NCI-H510A treated with DMSO at 0.1 percent for 48 hours (cell line): ENCODE results near the gene KAZN.

Experiments used
- DNase-seq: peaks from one replicate; lab custom pipeline; 2025; lab: John Stamatoyannopoulos, UW

KAZN gene

DNA sequence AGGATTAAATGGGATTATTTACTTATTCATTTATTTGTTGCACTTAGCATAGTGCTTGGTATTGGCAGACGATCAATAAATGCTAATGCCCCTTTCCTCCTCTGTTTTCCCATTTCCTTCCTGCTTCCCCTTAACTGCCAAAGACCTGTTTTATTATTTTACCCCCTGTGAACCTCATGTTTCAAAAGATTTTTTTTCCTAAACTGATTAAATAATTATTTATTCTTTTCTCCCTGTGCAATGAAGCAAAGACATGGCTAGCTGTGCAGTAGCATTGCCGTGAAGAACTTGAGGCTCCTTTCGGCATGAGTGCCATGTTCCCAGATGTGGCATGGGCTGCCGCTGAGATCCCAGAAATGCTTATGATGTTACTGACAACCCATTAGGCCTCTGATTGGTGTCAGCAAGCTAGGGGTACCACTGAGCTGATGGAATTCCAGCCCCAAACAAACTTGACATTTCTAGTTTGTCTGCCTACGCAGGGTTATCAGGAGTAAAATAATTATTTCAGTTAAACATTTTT, 288.6 kb downstream of the KAZN start:
- DNase-seq: no peak

DNA sequence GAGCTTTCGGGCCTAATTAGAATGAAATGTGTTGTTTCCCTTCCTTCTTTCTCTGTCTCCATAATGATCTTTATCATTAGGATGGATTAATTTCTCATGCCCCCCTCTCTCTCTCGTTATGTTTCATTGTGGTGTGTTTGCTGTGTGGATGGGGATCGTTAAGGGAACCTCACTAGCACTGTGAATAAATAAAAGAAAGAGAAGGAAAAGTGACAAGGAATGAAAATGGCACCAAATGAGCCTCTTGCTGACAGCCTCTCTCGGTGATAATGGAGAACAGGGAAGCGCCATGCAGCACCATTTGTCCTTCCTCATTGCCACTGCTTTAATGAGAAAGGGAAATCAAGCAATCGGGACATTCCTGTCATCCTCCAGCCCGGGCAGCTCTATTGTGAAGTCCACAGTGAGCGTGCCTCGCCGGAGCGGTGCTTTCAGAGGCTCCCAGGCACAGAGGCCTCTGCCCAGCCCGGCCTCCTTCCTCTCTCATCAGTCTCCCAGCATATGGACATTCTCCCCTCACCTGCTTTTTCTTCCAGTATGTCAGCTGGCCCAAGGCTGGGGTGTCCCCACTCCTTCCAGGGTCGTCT, 289.4 kb downstream of the KAZN start:
- DNase-seq: no peak

DNA sequence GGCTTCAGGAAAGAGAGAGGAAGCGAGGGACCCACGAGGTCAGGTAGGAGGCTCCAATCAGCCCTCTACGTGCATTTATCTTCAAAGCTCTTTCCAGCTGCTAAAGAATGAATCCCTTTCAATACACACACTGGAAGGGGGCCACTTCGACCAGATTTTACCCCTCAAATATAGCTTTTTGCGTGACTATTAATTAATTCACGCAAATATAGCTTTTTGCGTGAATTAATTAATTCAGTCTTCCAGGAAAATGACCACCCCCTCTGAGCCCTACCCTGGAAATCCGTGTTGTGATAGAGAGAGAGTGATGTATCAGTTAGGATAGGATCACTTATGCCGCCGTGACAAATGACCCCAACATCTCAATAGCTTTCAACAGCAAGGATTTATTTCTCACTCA, 289.9 kb downstream of the KAZN start:
- DNase-seq: no peak

DNA sequence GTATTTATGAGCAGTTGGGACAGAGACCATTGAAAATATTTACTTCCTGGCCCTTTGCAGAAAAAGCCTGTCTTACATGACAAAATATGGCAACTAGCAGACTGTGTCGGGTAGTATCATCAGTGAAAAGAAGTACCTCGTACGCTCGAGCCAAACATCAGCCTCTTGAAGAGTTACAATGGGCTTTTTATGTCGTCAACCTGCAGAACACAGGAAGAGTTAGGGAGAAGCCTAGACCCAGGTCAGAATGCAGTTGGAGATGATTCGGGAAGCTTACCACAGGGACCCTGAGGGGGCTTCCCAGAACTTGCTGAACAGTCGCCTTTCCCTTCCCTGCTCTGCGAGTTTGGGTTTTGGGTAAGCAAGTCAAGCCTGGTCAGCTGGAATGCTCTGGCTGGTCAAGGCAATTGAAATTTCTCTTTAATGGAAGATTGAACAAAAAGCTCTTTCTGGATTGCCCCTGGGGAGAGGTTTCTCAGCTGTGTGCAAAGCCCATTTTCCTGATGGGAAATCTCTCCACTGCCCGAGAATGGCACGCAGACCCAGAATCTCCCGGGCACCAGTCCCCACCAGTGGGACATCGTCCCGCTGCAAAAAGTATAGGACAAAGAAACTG, 291.4 kb downstream of the KAZN start:
- no peak for DNase-seq

DNA sequence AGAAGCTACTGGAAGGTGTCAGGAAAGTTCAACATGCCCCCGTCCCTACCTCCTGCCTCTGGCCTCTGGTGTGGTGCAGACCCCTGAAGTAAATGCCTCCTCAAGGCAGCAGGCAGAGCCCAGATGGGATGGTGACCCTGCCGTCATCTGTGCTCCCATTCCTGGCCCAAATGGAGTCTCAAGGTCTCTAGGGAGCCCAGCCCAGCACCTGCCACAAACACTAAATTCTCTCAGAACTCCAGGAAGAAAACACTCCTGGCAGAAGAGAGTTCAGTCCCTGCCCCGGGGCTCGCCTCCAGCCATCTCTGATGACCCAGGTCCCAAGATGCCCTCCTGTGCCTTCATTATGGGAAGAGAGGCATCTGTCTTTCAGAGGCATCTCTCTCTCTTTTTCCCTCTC, 293.5 kb downstream of the KAZN start:
- no peak for DNase-seq

DNA sequence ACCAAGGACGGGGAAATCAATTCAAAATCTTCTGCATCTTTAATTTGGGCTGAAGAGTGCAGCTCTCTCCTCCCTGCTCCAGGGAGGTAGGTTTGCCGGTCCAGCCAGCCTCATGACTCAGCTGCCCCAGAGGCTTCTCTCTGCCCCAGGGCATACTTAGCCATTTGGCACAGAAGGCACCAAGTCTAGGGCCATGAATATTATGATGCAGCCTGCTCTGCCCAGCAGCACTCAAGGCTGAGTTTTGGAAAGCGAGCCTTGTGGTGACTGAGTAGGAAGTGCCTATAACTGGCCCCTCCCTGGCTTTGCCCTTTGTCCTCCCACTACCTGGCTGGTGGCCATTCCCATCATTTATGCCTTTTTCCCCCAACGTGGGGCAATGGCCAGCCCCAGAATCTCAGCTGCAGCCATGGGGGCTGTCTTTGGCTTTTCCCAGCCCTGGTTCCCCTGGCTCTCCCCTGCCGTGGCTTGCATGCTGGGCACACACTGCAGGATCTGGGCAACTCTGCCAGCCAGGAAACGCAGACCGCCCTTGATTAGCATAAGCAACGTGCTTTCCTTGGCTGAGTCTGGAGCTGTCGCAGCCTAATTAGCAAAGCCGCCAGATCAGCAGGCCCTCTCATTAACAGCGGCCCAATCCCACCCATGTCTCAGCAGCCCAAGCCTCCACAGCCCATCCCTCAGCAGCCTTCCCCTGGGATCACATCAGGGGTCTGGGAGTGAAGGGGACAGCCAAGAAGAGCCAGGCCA, 296.5 kb downstream of the KAZN start:
- DNase-seq: no peak

DNA sequence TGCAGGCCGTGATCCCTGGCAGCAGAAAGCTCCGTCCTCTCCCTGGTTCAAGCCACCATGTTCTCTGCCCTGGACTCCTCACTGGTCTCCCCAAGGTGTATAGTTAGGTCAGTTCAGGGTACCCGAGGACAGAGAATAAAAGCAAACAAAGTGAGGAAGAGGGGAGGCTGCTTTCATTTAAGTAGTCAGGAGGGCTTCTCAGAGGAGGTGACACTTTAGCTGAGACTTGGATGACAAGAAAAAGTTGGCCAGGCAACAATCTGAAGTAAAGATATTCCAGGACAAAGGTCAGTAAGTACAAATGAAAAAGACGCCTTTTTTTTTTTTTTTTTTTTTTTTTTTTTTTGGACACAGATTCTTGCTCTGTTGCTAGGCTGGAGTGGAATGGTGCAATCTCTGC, 297.2 kb downstream of the KAZN start:
- no peak for DNase-seq

DNA sequence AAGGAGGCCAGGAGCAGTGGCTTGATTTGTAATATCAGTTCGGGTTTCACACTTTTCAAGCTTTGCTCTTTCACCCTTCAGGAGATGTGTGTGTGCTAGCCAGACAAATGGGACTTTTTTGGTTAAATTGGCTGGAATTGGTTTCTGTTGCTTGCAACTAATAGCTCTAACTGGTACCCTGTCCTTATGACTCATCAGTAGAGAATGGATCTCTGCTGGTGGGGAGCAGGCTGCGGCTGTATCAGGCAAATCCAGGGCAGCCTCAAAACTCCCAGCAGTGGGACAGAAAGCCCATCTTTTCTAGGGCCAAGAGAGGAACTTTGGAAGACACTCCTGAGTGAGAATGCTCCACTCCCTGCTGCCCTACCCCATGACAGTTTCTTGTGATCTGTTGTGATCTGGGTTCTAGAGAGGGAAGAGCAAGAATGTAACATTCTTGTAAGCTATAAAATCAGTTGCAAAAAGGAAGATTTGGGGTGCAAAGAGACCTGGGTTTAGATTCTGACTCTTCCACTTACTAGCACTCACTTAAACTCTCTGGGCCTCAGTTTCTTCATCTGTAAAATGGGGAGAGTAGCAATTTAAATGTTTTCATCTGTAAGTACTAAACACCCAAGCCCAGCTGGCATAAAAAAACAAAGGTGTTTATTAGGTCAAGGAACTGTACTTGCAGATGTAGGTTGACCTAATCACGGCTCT, 298.0 kb downstream of the KAZN start:
- DNase-seq: no peak

DNA sequence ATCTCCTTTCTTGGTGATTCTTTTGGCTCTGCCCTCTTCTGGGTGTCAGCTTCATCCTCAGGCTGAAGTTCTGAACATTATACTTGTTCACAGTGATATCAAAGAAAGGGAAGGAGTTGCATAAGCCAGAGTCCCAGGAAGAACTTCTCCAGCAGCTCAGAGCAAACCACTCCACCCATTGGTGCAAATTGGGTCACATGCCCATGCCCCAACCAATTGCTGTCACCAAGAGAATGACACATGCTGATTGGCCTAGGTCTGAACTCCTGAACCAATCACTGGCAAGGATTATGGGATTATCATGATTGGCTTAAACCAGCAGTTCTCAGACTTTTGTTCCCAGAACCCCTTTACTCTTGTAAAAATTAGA, 298.6 kb downstream of the KAZN start:
- no peak for DNase-seq

DNA sequence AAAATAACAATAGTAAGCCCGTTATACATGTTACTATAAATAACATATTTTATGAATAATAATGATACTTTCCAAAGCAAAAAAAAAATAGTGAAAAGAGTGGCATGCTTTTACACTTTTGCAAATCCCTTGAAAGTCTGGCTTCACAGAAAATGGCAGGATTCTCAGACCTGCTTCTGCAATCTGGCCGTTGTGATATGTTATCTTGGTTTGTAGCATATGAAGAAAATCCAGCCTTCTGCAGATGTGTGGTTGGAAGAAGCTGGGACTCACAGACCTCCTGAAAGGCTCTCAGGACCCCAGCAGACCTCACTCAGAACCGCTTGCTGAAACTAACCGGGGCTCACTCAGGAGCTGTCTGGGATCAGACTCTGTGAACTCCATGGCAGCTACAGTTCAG, 299.1 kb downstream of the KAZN start:
- DNase-seq: no peak

DNA sequence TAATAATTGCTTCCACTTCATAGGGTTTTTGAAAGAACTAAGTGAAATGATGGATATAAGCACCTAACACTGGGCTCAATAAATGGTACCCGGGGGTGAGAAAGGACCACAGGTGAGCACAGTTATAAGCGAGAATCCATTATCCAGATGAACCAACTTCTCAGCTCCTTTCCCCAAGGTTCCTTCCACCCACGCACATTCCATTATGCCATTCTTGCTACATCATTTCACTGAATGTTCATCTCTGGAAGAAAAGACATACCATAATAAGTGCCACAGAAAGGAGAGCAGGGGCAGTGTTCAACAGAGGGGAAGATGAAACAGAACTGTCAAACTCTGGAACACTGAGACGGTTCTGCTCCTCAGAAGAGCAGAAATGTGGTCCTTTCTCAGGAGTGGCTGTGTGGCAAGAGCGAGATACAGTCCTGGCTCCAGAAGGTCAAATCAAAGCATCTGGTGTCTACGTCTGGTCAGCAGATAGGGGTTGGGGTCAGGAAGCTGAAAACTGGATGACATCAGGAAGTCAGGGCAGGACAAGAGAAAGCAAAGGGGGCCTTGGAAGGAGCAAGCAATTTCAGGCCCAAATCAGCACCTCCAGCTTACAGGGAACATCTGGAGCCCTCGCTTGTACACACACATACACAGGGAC, 299.6 kb downstream of the KAZN start:
- no peak for DNase-seq

DNA sequence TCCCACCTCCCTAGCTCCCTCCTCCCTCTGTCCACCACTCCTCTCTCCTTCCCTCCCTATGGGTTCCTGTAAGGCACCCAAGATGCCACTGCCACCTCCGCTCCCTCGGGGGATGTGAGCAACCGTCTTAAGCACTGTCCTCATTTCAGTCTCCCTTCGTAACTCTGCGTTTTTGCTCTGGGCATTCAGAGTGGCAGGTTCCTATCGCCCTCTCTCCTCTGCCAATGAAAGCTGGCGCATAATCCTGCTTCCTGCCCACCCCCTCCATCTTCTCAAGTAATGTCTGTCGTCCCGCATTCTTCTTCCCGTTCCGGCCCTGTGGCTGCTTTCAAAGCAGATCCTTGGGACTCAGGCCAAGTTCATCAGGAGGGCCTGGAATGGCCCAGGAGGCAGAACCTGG, 301.2 kb downstream of the KAZN start:
- no peak for DNase-seq

DNA sequence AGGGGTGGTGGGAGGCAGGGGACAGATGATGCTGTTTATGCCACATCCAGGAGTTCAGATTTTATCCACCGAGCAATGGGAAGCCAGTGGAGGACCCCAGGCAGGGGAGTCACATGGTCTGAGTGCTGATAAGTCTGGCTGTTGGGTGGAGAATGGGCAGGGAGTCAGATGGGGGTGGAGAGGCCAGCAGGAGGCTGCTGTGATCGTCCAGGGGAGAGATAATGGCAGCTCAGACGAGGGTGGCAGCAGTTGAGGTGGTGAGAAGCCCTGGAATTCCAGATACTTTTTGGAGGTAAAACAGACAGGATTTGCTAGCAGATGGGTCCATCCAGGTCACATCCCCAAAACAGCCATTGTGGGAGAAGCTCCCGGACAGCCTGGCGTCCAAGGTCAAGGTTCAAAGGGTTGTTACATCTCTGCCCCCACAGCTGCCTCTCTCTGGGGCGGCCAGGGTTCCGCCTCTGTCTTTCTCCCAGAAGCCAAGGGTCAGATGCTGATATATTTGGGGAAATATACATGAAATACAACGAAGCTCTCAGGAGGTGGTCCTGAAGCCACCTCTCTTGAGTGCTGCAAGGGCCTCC, 303.0 kb downstream of the KAZN start:
- DNase-seq: no peak

DNA sequence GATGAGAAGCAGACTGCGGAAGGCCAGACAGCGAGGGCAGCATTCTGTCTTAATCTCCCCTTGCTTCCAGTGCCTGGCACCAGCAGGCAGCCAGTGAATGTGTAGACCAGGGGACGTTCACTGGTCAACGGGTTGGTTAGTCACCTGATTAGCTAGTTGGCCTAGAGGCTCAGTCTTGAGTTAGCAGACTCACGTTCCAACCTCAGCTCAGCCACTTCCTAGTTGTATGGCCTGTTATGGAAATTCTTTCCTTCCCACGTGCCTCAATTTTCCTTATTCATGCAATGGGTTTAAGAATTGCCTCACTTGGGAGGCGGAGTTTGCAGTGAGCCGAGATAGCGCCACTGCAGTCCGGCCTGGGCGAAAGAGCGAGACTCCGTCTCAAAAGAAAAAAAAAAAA, 305.4 kb downstream of the KAZN start:
- no peak for DNase-seq

DNA sequence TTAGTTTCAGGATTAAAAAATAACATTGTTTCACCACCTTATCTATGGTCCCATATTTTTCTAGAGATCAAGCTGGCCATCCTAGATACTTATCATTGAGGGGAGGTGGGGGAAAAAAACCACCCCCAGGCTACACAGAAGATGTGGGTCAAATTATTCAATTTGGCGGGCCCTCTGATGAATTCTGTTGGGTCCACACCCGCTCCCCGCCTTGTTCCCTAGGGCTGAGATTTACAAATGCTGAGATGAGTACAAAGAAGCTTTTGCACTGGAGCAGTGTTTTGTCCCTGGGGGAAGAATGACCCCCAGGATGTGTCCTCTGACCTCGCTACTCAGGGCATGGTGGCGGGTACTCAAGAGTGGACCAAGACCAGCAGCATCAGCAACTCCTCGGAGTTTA, 308.2 kb downstream of the KAZN start:
- DNase-seq: no peak

DNA sequence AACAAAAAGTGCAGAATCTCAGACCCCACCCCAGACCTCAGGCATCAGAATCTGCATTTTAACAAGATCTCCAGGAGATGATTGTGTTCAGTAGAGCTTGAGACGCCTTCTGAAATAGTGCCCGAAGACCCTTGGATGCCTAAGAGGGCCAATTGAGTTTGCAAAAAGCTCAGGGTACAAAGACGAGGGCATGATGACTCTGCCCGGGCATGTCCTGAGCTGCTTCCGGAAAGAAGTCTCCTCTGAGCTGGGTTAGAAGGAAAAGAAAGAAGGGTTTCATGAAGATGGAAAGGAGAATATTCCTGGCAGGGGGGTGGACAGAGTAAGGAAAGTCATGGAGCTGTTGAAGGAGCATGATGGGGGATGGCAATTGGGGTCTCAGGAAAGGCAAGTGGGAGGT, 308.9 kb downstream of the KAZN start:
- DNase-seq: no peak

DNA sequence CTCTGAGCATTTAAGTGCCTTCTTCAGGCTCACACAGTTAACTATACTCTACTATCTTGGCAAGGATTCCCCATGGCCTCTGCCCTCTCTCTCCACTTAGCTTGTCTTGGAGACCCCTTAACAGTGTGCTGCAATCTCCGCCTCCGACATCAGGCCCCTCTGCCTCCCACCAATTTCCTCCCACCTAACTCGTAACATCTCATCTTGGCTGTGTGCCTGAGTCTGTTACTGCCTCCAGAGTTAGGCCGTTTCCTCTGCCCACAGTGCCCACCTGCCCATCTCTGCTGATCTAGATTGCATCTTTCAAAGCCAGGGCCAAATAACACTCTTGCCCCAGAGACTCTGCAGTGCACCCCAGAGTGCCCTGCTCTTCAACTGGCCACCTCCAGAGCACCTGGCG, 310.8 kb downstream of the KAZN start:
- DNase-seq: no peak

DNA sequence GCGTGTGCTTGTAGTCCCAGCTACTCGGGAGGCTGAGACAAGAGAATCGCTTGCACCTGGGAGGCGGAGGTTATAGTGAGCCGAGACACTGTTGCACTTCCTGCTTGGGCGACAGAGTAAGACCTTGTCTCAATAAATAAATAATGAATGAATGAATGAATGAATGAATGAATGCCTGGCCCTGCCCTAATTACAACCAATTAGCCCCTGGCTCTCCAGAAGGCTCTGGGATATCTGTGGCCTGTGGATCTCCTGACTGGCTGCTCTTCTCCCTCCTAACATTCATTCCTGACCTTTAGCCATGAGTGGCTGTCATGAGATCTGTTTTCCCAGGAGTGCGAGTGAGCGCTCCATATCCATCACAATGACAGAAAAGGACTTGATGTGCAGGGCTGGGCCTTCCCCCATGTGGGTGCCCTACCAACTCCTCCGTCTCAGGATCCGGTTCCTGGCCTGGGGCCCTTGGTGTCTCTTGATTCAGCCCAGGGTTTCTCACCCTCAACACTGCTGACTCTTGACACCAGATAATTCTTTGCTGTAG, 311.5 kb downstream of the KAZN start:
- no peak for DNase-seq

DNA sequence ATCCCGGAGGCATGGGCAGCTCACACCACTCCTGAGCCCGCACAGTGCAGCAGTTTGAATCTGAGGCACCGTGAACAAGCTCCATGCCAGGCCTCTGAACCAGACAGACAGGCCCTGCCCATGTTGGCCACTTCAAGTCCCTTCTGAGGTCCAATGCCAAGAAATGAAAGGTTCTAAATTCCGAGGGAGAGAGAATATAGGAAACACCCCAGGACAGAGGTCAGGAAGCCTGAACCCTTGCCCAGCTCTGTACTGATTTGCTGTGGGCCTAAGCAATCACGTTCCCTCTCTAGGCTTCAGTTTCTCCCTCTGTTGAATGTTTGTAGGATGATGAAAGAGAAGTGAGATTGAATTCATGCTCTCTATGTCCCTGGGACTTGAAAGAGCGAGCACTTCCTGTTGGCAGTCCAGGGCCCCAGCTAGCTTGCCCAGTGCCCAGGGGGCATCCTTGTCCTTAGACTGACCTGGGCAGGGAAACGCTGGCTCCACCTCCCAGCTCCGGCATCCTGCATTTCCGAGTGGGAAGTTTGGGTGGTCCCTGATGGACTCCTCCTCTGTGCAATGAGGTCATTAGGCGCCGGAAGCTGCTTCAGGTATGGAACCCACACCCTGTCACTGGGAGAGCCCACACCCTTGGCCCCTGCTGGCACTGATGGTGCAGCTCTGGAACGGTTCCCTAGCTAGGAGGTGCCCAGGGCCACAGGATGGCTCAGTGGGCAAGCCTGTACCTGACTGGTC, 312.7 kb downstream of the KAZN start:
- DNase-seq: no peak

DNA sequence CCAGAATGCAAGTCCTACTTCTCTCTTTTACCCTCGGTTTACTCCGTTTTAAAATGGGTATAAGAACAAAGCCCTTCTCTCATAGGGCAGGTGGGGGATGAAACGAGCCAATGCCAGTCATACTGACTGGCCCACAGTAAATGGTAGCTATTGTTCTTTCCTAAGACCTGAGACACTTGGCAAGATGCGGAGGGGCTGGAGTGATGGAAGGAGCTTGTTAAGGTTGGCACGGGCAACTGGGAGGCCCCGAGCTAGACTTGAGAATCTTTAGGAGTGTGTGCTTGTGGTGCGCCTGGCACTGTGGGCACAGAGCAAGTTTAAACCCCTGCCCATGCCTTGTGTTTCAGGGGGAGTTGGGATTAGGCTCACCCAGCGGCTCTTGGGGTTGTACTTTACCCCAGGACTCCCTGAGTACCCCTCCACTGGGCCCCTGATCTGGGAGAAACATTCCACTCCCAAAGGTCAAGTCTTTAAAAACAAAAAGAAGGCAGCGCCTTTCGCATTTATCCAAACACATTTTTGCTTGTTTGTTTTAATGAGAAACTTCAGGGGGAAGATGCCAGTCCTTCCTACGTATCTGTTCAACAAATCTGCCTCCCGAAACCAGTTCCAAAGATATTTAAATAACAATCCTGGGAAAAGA, 314.5 kb downstream of the KAZN start:
- no peak for DNase-seq
